Stomach smooth muscle (tissue), 2 donors: Measurements from ENCODE around the gene PPFIA3.

ENCODE experiments used
- H3K27ac ChIP-seq: one replicate; pipeline ENCODE4 v1.7.0; 2013; ENCODE audit warnings: mild to moderate bottlenecking, low read length, inconsistent platforms
- H3K27me3 ChIP-seq, 2 donors: one replicate each; pipeline ENCODE4 v1.7.0; 2013; ENCODE audit warnings: low read length in 2 of 2; ENCODE audit not compliant: insufficient read depth in 2 of 2, control insufficient read depth in 1 of 2
- H3K36me3 ChIP-seq, 2 donors: one replicate each; pipeline ENCODE4 v1.7.0; 2013; ENCODE audit warnings: low read length in 2 of 2; ENCODE audit not compliant: control insufficient read depth in 2 of 2, insufficient read depth in 2 of 2
- H3K4me1 ChIP-seq: one replicate; pipeline ENCODE4 v1.7.0; 2013; ENCODE audit warnings: low read length; ENCODE audit not compliant: control insufficient read depth, insufficient read depth
- H3K4me3 ChIP-seq, 2 donors: one replicate each; pipeline ENCODE4 v1.7.0; 2013; ENCODE audit warnings: low read length in 2 of 2
- H3K9ac ChIP-seq, 2 donors: one replicate each; pipeline ENCODE4 v1.7.0; 2013; ENCODE audit warnings: low read length in 2 of 2, mild to moderate bottlenecking in 1 of 2
- H3K9me3 ChIP-seq, 2 donors: one replicate each; pipeline ENCODE4 v1.7.0; 2013; ENCODE audit warnings: low read length in 2 of 2; ENCODE audit not compliant: control insufficient read depth in 2 of 2
- donor health status: healthy.
- donor health status: Pancreatic carcinoma.

The PPFIA3 gene

GRCh38 chr19:49152119-49152550 is 32.8 kb downstream of the PPFIA3 start:
- Histone ChIP-seq H3K9ac (no peak overlapping the region), H3K4me3 (no peak overlapping the region), H3K36me3 (no peaks in the 10 kb centered on the region), H3K27me3 (no peaks in the 10 kb centered on the region), H3K4me1 (peaks cover 39% of the 10 kb centered on the region), H3K9me3 (no peaks in the 10 kb centered on the region), H3K27ac (no peak overlapping the region)

- Histone ChIP-seq H3K27me3 (no peaks in the 10 kb centered on the region), H3K9ac (no peak overlapping the region), H3K4me3 (no peak overlapping the region), H3K27ac (no peak overlapping the region), H3K9me3 (no peaks in the 10 kb centered on the region), H3K36me3 (no peaks in the 10 kb centered on the region), H3K4me1 (peaks cover 48% of the 10 kb centered on the region)
These were observed 33.9 kb downstream of the PPFIA3 start for GRCh38 chr19:49153167-49153809.

- Histone ChIP-seq H3K27ac (no peak overlapping the region), H3K36me3 (no peaks in the 10 kb centered on the region), H3K4me3 (no peak overlapping the region), H3K9me3 (no peaks in the 10 kb centered on the region), H3K9ac (no peak overlapping the region), H3K27me3 (no peaks in the 10 kb centered on the region), H3K4me1 (peaks cover 46% of the 10 kb centered on the region)
These were observed 34.9 kb downstream of the PPFIA3 start for GRCh38 chr19:49154279-49154678.

- Histone ChIP-seq H3K9me3 (no peaks in the 10 kb centered on the region), H3K36me3 (no peaks in the 10 kb centered on the region), H3K27ac (no peak within 1 kb of the TSS), H3K27me3 (no peaks in the 10 kb centered on the region), H3K9ac (no peak within 1 kb of the TSS), H3K4me3 (peak within 1 kb of the TSS in 1 of 2 donors; percentile 22), H3K4me1 (peaks cover 37% of the 10 kb centered on the region)
These were observed 35.9 kb downstream of the PPFIA3 start, which contains the start of gene HRC for GRCh38 chr19:49155005-49155819. Gene HRC, minus strand, starts transcription at chr19:49155396. Its CDS starts 159 bp downstream, at chr19:49155237.

- Histone ChIP-seq H3K27me3 (no peaks in the 10 kb centered on the region), H3K9me3 (no peaks in the 10 kb centered on the region), H3K4me1 (peaks cover 36% of the 10 kb centered on the region), H3K36me3 (no peaks in the 10 kb centered on the region), H3K27ac (no peak overlapping the region), H3K4me3 (peak overlapping the region in 1 of 2 donors; percentile 3), H3K9ac (no peak overlapping the region)
These were observed 36.5 kb downstream of the PPFIA3 start for GRCh38 chr19:49155820-49156346.

GRCh38 chr19:49157445-49158224 is 38.3 kb downstream of the PPFIA3 start, which contains the start of gene TRPM4:
Gene TRPM4, plus strand, starts transcription at chr19:49157792. Its CDS starts 75 bp downstream, at chr19:49157867.
- Histone ChIP-seq H3K4me3 (peak within 1 kb of the TSS; percentile 82 to 94), H3K4me1 (peaks cover 24% of the 10 kb centered on the region), H3K9me3 (no peaks in the 10 kb centered on the region), H3K9ac (peak within 1 kb of the TSS; percentile 66 to 86), H3K27me3 (no peaks in the 10 kb centered on the region), H3K27ac (peak within 1 kb of the TSS; percentile 67), H3K36me3 (no peaks in the 10 kb centered on the region)

GRCh38 chr19:49160450-49161189 is 41.3 kb downstream of the PPFIA3 start:
- no peaks in the 10 kb centered on the region for H3K27me3 ChIP-seq
- H3K36me3 ChIP-seq: no peaks in the 10 kb centered on the region
- H3K4me3 ChIP-seq: no peak overlapping the region
- peaks cover 34% of the 10 kb centered on the region for H3K4me1 ChIP-seq
- no peaks in the 10 kb centered on the region for H3K9me3 ChIP-seq
- H3K27ac ChIP-seq: no peak overlapping the region
- no peak overlapping the region for H3K9ac ChIP-seq

GRCh38 chr19:49161987-49162386 is 42.6 kb downstream of the PPFIA3 start:
- Histone ChIP-seq H3K9ac (no peak overlapping the region), H3K36me3 (no peaks in the 10 kb centered on the region), H3K9me3 (no peaks in the 10 kb centered on the region), H3K4me1 (peaks cover 38% of the 10 kb centered on the region), H3K4me3 (no peak overlapping the region), H3K27ac (no peak overlapping the region), H3K27me3 (no peaks in the 10 kb centered on the region)

- Histone ChIP-seq H3K27ac (peak overlapping the region; percentile 85), H3K4me1 (peaks cover 22% of the 10 kb centered on the region), H3K36me3 (peaks cover 0 to 3% of the 10 kb centered on the region in 2 donors), H3K9me3 (no peaks in the 10 kb centered on the region), H3K4me3 (peak overlapping the region; percentile 1 to 64), H3K27me3 (no peaks in the 10 kb centered on the region), H3K9ac (peak overlapping the region; percentile 75 to 82)
These were observed 45.9 kb downstream of the PPFIA3 start for GRCh38 chr19:49165111-49165750.
